Glutamatergic neuron (in vitro differentiated cells): ENCODE results near the gene PTPRN2. TPM values are rescaled to one million over a fixed set of nuclear protein-coding genes. Genes with fewer than 3 reads are reported as not detected.

Experiments used
- DNase-seq: peaks from one replicate; pipeline ENCODE4 v3.0.0; 2022
- H3K27ac Mint-ChIP-seq: one replicate; pipeline ENCODE4 v1.8.0; 2020; ENCODE audit warnings: mild to moderate bottlenecking, mixed read lengths, inconsistent platforms; ENCODE audit not compliant: unreplicated experiment
- H3K27me3 Mint-ChIP-seq: one replicate; pipeline ENCODE4 v1.8.0; 2020; ENCODE audit warnings: mild to moderate bottlenecking, moderate library complexity, mixed read lengths, inconsistent platforms; ENCODE audit not compliant: unreplicated experiment
- H3K36me3 Mint-ChIP-seq: one replicate; pipeline ENCODE4 v1.8.0; 2020; ENCODE audit warnings: mild to moderate bottlenecking, mixed read lengths, inconsistent platforms; ENCODE audit not compliant: unreplicated experiment
- H3K4me1 Mint-ChIP-seq: one replicate; pipeline ENCODE4 v1.8.0; 2020; ENCODE audit warnings: mild to moderate bottlenecking, low read depth, mixed read lengths, inconsistent platforms; ENCODE audit not compliant: unreplicated experiment
- H3K4me3 Mint-ChIP-seq: one replicate; pipeline ENCODE4 v1.8.0; 2020; ENCODE audit warnings: mild to moderate bottlenecking, mixed read lengths, inconsistent platforms; ENCODE audit not compliant: unreplicated experiment
- H3K9me3 Mint-ChIP-seq: one replicate; pipeline ENCODE4 v1.8.0; 2020; ENCODE audit warnings: mild to moderate bottlenecking, moderate library complexity, mixed read lengths, inconsistent platforms; ENCODE audit not compliant: unreplicated experiment
- total RNA-seq: library from RNA; stranded (reverse); fragmentation: NEBNext Ultra II Directional; extraction: Animal tissue kit (Norgen Biotek cat#: 25700); gene quantifications from one replicate; pipeline ENCODE4 v1.2.1, GENCODE V29; 2021; ENCODE audit not compliant: unreplicated experiment
- TF ChIP-seq, protein P1 (sequence below): fragments of 200-600 bp; sonication (generic); IDR thresholded peaks from one replicate; pipeline ENCODE4 v1.5.0; 2021; ENCODE audit not compliant: partially characterized antibody, unreplicated experiment

Gene PTPRN2
- total RNA-seq, 1 donor from 2014 or later = 49.0 TPM

GRCh38 chr7:158393926-158394625, 193.5 kb downstream of the PTPRN2 start:
- Mint-ChIP-seq H3K36me3 (peaks cover 6% of the 10 kb centered on the region), H3K4me3 (no peak overlapping the region), H3K9me3 (peaks cover 12% of the 10 kb centered on the region), H3K27me3 (peaks cover 12% of the 10 kb centered on the region), H3K4me1 (peaks cover 24% of the 10 kb centered on the region), H3K27ac (no peak overlapping the region)
- TF ChIP-seq, protein P1, sequence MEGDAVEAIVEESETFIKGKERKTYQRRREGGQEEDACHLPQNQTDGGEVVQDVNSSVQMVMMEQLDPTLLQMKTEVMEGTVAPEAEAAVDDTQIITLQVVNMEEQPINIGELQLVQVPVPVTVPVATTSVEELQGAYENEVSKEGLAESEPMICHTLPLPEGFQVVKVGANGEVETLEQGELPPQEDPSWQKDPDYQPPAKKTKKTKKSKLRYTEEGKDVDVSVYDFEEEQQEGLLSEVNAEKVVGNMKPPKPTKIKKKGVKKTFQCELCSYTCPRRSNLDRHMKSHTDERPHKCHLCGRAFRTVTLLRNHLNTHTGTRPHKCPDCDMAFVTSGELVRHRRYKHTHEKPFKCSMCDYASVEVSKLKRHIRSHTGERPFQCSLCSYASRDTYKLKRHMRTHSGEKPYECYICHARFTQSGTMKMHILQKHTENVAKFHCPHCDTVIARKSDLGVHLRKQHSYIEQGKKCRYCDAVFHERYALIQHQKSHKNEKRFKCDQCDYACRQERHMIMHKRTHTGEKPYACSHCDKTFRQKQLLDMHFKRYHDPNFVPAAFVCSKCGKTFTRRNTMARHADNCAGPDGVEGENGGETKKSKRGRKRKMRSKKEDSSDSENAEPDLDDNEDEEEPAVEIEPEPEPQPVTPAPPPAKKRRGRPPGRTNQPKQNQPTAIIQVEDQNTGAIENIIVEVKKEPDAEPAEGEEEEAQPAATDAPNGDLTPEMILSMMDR = no peak
- DNase-seq = no peak

- H3K27ac Mint-ChIP-seq = no peak overlapping the region
- H3K9me3 Mint-ChIP-seq = peaks cover 17% of the 10 kb centered on the region
These were observed 195.4 kb downstream of the PTPRN2 start for GRCh38 chr7:158392251-158392650.

GRCh38 chr7:158391541-158391940, 196.1 kb downstream of the PTPRN2 start:
- peaks cover 38% of the 10 kb centered on the region for H3K4me1 Mint-ChIP-seq
- H3K27me3 Mint-ChIP-seq = peaks cover 23% of the 10 kb centered on the region
- H3K9me3 Mint-ChIP-seq = peaks cover 22% of the 10 kb centered on the region
- no peak overlapping the region for H3K4me3 Mint-ChIP-seq
- H3K27ac Mint-ChIP-seq = peak overlapping the region; percentile 28
- DNase-seq = no peak
- TF ChIP-seq, protein P1 = no peak
- no peaks in the 10 kb centered on the region for H3K36me3 Mint-ChIP-seq

More at GRCh38 chr7:158392251-158392650, 195.4 kb downstream of the PTPRN2 start:
- Mint-ChIP-seq H3K27me3 (peaks cover 22% of the 10 kb centered on the region), H3K36me3 (no peaks in the 10 kb centered on the region), H3K4me3 (no peak overlapping the region), H3K4me1 (peaks cover 38% of the 10 kb centered on the region)
- TF ChIP-seq, protein P1 = no peak
- DNase-seq = no peak

GRCh38 chr7:158391141-158391540, 196.5 kb downstream of the PTPRN2 start:
- Mint-ChIP-seq H3K4me1 (peaks cover 35% of the 10 kb centered on the region), H3K9me3 (peaks cover 22% of the 10 kb centered on the region), H3K4me3 (no peak overlapping the region), H3K36me3 (no peaks in the 10 kb centered on the region), H3K27ac (peak overlapping the region; percentile 85), H3K27me3 (peaks cover 24% of the 10 kb centered on the region)
- TF ChIP-seq, protein P1 = no peak
- DNase-seq = no peak

DNA sequence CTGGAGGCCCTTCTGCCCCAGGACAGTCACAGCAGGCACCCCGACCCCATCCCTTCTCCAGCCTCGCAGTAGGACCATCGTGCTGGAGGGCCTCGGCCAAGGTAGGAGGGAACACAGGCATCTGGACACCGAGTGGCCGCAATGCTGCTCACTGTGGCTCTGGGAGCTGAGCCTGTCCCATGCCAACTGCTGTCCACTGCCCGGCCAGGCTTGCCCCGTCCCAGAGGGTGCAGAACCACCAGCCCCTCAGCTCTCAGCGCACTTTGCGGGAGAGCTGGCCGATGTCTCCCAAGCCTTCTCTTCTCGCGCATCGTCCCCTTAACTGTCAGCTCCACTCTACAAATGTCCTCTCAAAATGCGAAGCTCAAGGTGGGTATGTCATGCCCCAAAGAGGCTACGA, 197.2 kb downstream of the PTPRN2 start:
- Mint-ChIP-seq H3K4me3 (no peak overlapping the region), H3K36me3 (no peaks in the 10 kb centered on the region), H3K9me3 (peaks cover 21% of the 10 kb centered on the region), H3K27ac (no peak overlapping the region), H3K27me3 (peaks cover 22% of the 10 kb centered on the region), H3K4me1 (peaks cover 34% of the 10 kb centered on the region)
- TF ChIP-seq, protein P1 = no peak
- no peak for DNase-seq
